ENCODE data around the gene KAT2B. TPM values are rescaled to one million over a fixed set of nuclear protein-coding genes. Genes with fewer than 3 reads are reported as not detected.

The KAT2B gene
- total and polyA plus RNA-seq, 2 of the 13 experiments (the other 11 are each of a cell fraction or from before 2014, with no cell fraction given): 0.97 to 1.7 TPM

DNA sequence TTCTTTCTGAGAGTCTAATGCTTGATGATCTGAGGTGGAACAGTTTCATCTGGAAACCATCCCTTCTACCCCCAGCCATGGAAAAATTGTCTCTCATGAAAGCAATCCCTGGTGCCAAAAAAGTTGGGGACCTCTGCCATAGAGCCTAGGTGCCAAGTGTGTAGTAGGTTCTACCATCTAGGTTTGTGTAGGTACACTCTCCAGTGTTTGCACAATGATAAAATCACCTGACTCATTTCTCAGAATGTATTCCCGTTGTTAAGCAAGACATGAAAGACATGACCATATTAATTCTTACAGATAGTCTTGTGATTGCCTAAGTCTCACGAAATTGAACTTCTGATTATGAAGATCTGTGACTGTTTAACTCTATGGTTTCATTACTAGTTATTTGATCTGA lies 68.6 kb downstream of the KAT2B start (continued):
- TF ChIP-seq, protein P1, sequence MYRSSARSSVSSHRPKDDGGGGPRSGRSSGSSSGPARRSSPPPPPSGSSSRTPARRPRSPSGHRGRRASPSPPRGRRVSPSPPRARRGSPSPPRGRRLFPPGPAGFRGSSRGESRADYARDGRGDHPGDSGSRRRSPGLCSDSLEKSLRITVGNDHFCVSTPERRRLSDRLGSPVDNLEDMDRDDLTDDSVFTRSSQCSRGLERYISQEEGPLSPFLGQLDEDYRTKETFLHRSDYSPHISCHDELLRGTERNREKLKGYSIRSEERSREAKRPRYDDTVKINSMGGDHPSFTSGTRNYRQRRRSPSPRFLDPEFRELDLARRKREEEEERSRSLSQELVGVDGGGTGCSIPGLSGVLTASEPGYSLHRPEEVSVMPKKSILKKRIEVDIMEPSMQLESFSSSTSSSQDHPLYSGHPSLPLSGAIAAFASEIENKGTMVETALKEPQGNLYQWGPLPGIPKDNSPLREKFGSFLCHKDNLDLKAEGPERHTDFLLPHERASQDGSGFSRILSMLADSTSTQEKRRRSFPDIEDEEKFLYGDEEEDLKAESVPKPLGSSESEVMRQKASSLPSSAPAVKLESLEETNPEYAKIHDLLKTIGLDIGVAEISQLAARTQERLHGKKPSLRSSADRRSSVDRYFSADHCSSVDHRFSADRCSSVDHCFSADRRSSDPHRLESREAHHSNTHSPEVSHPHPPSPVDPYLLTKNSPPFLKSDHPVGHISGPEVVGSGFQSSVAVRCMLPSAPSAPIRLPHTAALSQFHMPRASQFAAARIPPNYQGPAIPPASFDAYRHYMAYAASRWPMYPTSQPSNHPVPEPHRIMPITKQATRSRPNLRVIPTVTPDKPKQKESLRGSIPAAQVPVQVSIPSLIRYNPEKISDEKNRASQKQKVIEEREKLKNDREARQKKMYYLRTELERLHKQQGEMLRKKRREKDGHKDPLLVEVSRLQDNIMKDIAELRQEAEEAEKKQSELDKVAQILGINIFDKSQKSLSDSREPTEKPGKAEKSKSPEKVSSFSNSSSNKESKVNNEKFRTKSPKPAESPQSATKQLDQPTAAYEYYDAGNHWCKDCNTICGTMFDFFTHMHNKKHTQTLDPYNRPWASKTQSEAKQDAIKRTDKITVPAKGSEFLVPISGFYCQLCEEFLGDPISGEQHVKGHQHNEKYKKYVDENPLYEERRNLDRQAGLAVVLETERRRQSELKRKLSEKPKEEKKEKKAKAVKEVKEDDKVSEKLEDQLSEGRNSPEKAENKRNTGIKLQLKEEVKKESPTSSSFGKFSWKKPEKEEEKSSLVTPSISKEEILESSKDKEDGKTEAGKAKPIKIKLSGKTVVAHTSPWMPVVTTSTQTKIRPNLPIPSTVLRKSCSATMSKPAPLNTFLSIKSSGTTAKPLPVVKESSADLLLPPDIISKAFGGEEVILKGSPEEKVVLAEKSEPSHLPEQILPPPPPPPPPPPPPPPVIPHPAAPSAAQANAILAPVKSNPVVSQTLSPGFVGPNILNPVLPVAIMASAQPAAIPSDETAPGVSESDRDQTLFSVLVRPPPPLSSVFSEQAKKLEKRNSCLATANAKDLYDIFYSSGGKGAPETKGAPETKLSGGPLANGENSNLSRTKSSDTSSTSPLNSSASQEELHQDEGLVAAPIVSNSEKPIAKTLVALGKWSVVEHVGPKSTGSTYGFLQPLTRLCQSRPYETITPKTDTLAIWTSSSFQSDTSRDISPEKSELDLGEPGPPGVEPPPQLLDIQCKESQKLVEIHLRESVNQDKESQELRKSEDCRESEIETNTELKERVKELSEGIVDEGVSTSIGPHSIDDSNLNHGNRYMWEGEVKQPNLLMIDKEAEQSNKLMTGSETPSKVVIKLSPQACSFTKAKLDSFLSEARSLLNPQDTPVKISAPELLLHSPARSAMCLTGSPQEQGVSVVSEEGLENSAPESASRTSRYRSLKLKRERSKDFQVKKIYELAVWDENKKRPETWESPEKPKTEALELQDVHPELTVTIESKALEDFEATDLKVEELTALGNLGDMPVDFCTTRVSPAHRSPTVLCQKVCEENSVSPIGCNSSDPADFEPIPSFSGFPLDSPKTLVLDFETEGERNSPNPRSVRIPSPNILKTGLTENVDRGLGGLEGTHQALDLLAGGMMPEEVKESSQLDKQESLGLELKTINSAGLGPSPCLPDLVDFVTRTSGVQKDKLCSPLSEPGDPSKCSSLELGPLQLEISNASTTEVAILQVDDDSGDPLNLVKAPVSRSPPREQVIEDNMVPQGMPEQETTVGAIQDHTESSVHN (CRISPR knock-in tag; IDR thresholded peaks at IDR 0.05): no peak
- TF ChIP-seq ZNF30 (CRISPR knock-in tag; IDR thresholded peaks at IDR 0.05) (no peak), ZNF737 (CRISPR knock-in tag; IDR thresholded peaks at IDR 0.05; ENCODE audit: borderline replicate concordance) (no peak)

DNA sequence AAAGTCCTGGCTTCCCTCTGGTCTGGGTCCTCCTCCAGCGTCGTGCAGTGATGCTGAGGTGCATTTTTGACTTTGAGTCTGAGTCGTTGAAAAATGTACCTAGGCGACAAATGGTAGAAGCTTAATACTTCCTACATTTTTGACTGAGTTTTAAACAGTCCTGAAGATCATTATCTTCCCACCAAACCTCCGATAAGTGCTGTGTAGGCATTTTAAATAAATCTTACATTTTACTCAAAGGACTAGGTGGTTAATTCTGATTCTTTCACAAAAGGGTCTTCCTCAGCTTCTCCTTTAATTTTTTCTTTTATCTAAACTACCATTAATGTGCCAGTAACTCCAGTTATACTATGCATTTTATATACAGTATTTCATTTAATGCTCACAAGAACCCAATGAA lies 70.6 kb downstream of the KAT2B start:
- ChIA-PET POLR2A (no interaction called here), CTCF (ENCODE audit: low intra/inter-chr PET ratio, low total read pairs) (no interaction called here)
- ATAC-seq: no peak
- H3K4me1 ChIP-seq (ENCODE audit: insufficient read depth, low read length): no peaks in the 10 kb centered on the region
- WGBS (ENCODE audit: low lambda C conversion rate): 80% methylated on average over 5 of the region's 5 CpGs
- intact Hi-C loops (cut with micrococcal nuclease; ENCODE audit: unreplicated experiment): no loop called here
- no peak overlapping the region for H3K9ac ChIP-seq (ENCODE audit: insufficient read depth, low read depth, low read length)
- BruUV-seq (replicated peaks): no TSS peak
- no peaks in the 10 kb centered on the region for H4K20me1 ChIP-seq (ENCODE audit: insufficient read depth, low read length)
- no peaks in the 10 kb centered on the region for H3K79me2 ChIP-seq (ENCODE audit: insufficient read depth, low read length)
- no peak overlapping the region for H3K4me3 ChIP-seq (replicated peaks in 1 of 3; ENCODE audit: insufficient read depth in 1 of 3, low read depth in 2 of 3, low read length in 3 of 3)
- no peak for FAIRE-seq
- no peak overlapping the region for H3K4me2 ChIP-seq (ENCODE audit: low read depth, low read length)
- in situ Hi-C loops (cut with HindIII; ENCODE audit: extremely low pct_ligation_motif_present, low pct_unique_long_range_greater_than_20kb): no loop called here
- no peak overlapping the region for H3K27ac ChIP-seq (ENCODE audit: extremely low read length, insufficient read depth, low read length)
- no peaks in the 10 kb centered on the region for H3K36me3 ChIP-seq (replicated peaks in 1 of 2; ENCODE audit: control insufficient read depth in 1 of 2, insufficient read depth in 2 of 2, low read length in 2 of 2)
- H3K27me3 ChIP-seq (ENCODE audit: control insufficient read depth in 1 of 2, insufficient read depth in 2 of 2, low read length in 2 of 2): no peaks in the 10 kb centered on the region
- TF ChIP-seq MAFK (conservative IDR thresholded peaks at IDR 0.05 in 1 of 2, IDR thresholded peaks at IDR 0.05 in 1 of 2; ENCODE audit: low read length in 2 of 2) (peak; percentile 46 to 79; a peak in 3 of 4 replicates), RXRA (CRISPR knock-in tag; IDR thresholded peaks at IDR 0.05) (no peak), MAFF (IDR thresholded peaks at IDR 0.05; ENCODE audit: low read depth, low read length) (peak; percentile 66), MLLT10 (CRISPR knock-in tag; IDR thresholded peaks at IDR 0.05) (no peak)
- no peak for DNase-seq (ENCODE audit: low spot score)
- H2AFZ ChIP-seq (ENCODE audit: low read length): no peak overlapping the region
- no peaks in the 10 kb centered on the region for H3K9me3 ChIP-seq (ENCODE audit: low read length)
